HG02852 (cell line): Measurements from ENCODE around the gene KDSR.
A peak's percentile ranks its signal among the peaks of the same experiment; 100 is the strongest.

Source experiments
- ATAC-seq: cut with Tn5 transposase; IDR thresholded peaks from one replicate; pipeline ENCODE4 v1.9.1; 2021; ENCODE audit warnings: mild to moderate bottlenecking, moderate library complexity; ENCODE audit not compliant: unreplicated experiment

The KDSR gene

DNA sequence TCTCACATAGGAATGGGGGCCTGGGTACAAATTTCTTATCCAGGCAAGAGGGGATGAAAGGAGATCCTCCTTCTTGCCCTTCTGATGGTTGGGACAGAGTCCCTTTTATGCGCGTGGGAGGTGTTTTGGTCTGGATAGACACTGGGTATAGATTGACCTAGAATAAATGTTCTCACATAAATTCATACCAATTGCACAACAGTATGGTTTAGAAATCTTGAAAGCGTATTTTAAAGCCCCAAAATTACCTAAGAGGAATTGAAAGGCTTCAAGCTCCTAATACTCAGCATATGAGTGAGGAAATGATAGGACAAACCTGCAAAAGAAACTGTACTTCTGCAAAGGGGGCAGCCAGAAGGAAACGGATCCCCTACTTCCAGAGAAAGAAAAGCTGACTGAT is 44.8 kb downstream of the KDSR start:
- no peak for ATAC-seq

DNA sequence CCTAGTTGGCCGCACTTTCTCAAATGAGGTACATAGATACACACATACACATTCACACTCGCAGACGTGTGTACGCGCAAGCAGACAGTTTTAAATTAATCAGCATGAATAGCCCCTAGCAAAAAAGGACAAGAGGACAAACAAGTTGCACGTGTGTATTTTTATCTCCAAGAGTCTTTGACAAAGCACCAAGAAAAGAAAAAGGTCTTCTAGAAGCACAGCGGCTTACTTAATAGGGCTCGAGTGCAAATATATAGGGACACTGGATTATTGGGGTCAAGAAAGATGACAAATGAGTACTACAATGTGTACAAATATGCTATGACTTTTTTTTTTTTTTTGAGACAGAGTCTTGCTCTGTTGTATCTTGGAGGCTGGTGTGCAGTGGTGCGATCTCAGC is 45.7 kb downstream of the KDSR start:
- no peak for ATAC-seq

DNA sequence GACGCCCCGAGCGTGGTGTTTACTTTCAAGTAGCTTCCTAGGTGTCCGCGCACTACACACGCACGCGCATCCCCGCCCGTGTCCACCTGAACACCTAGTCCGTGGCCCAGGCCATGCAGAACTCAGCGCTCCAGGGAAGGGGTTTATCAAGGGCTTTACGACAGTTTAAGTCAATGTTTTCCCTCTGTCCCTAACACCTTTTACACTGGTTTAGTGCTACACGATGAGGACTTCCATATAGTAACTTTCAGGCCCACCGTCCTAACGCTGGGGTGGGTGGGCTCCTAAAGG is 46.1 kb downstream of the KDSR start:
- ATAC-seq = no peak

DNA sequence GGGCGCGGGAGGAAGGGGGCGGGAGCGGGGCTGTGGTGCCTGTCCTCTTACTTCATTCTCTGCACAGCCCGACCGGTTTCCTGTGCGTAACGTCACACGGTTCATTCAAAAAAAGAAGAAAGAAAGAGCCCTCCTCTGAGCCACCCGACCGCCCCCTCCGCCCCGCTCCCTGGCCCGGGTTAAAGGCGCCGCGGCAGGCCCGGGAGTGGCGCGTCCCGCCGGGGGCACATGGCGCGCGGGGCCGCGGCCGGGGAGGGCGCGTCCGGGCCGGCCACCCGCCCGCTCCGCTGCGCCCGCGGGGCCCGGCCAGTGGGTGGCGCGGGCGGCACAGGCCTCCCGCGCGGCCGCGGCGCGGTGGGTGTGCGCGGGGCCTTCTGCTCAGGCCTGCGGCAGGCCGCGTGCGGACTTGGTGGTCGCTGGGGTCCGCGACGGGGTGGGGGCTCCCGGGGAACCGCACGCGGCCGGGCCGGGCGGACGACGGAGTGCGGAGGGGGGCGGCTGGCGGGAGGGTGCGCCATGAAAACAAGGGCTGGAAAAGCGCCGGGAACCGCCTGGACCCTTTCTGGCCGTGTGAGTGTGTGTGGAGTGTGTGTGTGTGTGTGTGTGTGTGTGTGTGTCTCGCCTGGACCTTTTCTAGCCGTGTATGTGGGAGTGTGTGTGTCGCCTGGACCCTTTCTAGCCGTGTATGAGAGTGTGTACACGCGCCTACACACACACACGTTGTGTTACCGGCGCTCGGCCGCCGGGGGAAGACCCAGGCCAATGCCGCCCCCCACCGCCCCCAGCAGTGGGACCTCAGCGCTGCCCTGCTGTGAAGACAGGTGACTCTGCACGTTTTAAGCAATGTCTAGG is 46.7 kb downstream of the KDSR start:
- ATAC-seq = peak; percentile 64

DNA sequence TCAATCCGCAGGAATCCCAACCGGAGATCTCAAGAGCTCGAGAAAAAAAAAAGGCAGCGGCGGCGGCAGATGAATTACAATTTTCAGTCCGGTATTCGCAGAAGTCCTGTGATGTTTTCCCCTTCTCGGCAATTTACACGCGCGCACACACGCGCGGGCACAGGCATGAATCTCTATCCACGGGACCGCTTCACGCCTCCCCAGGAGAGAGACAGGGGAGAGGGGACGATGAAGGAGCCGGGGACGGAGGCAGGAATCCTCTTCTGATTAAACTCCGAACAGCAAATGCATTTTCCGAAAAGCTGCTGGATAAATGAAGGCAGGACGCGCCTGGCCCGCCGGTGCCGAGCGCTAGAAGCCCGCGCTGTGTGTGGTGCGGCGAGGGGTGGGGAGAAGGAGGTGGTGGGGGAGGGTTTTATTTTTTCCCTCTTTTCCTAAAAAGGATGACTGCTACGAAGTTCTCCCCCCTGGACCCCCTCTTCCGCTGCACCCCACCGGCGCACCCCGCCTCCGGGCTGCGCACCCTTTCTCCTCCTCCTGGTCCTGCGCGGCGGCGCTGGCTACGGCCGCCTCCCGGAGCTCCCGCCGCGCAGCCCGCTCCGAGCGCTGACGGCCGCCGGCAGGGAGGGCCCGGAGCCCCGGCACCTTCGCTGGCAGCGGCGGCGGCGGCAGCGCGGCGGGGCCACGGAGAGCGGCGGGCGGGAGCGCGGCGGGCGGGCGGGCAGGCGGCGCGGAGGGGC is 47.5 kb downstream of the KDSR start, which contains the start of gene BCL2:
BCL2 (minus strand) TSS at position 387 of the 740 bp plus-strand sequence.
- peak; percentile 11 for ATAC-seq

DNA sequence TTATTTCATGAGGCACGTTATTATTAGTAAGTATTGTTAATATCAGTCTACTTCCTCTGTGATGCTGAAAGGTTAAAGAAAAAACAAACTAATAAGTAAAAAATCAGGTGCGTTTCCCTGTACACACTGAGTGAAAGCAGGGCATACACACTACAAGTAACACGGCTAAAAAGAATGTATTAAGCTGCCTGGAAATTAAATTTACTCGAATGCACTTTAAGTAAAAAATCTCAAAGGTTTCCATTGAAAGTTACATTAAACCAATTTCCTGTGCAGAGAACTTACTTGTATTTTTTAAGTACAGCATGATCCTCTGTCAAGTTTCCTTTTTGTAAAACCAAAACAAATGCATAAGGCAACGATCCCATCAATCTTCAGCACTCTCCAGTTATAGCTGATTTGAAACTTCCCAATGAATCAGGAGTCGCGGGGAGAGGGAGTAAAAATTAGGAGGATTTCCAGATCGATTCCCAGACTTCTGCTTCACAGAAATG is 48.1 kb downstream of the KDSR start:
- ATAC-seq = no peak

DNA sequence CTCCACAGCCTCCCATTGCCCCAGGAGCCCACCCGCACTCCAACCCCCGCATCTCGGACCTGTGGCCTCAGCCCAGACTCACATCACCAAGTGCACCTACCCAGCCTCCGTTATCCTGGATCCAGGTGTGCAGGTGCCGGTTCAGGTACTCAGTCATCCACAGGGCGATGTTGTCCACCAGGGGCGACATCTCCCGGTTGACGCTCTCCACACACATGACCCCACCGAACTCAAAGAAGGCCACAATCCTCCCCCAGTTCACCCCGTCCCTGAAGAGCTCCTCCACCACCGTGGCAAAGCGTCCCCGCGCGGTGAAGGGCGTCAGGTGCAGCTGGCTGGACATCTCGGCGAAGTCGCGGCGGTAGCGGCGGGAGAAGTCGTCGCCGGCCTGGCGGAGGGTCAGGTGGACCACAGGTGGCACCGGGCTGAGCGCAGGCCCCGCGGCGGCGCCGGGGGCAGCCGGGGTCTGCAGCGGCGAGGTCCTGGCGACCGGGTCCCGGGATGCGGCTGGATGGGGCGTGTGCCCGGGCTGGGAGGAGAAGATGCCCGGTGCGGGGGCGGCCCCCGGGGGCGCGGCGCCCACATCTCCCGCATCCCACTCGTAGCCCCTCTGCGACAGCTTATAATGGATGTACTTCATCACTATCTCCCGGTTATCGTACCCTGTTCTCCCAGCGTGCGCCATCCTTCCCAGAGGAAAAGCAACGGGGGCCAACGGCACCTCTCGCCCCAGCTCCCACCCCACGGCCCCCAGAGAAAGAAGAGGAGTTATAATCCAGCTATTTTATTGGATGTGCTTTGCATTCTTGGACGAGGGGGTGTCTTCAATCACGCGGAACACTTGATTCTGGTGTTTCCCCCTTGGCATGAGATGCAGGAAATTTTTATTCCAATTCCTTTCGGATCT is 48.8 kb downstream of the KDSR start:
- peak; percentile 39 for ATAC-seq

DNA sequence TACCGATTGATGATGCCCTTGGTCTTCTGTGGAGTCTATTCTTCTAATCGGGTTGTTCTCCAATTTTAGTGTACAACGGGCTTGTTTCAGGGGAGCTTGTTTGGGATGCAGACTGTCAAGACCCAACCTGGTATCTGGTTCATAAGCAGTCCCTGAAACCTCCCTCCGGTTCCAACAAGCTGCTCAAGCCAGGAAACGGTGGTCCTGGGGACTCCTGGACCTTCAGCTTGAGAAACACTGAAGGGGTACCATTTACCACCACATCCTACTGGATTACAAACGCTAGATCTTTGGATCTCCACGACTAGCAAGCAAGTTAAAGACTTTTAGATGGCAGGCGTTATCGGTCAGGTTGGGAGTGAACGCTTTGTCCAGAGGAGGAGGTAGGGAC is 49.5 kb downstream of the KDSR start:
- ATAC-seq = no peak

DNA sequence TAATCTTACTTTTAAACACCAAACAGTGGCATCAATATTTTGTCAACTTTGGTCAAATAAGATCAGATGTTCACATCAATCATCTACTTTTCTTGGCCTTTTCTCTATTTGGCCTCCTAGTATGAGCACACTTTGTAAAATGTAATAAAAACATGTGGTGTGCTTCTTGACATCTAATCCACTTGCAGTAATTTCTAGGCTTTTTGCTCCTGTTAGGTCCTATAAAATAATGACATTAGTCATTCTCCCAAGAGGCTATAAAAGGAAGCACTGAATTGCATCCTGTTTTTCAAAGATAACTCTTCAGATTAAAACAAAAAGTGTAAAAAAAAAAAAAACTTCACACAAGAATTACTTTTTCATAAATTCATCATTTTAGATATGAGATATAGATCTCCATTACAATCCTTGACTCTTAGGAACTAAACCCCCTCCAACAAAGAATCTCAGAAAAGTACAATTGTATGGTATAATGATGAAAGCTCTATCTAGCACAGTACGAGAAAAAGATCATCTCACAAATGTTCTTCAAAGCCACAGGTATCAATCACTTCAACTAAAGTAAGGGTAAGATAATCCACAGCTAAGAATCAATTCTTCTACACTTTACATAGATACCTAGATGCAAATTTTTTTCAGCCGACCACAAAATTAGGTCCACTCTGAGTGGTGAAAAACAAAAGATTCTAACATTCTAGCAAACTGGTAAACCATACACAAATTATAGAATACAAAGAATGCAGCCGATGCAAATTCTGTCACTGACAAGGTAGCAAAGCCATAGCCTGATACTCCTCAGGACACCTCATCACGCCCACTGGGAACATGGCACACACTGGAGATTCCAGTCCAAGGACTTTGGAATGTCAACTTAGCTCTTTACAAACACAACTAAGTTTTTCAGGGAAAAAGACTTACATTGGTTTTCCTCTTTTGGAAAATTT is 50.1 kb downstream of the KDSR start:
- ATAC-seq = peak; percentile 18

DNA sequence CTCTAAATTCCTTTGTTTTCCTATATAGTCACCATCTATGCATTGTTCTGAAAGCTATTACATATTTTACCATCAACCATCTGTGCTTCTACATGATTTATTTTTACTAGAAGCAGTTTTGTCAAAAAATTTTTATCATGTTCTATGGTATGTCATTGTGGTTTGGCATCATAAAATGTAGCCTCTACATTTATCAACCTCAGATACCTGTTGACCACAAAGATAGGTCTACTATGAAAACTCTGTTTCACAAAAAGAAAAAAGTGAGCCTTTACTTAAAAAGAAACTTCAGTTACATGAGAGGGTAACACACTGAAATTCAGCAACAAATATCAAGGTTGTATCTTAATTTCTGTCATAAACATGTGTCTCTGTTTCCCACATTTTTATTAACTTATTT is 51.1 kb downstream of the KDSR start:
- ATAC-seq = no peak

DNA sequence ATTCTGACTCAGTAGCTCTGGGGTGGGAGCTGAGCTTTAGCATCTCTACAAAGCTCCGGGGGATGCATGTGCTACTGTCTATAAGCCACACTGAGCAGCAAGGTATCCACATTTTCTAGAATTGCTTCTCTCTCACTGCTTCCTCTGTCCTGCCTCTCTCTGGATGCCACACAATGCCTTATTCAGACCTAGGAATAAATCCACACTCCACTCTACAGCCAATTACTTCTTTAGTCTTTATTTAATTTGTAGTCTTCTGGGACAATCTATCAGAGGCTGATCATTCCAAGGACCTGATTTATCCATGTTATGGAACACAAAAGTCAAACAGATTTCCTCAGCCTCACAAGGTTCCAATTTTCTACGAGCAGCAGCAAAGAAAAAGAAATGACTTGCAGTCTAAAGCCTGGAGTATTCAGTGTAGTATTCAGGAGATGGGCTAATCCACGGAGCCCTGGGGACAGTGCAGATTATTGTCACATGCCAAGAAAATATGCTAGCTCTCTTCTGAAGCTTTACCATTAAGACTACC is 51.8 kb downstream of the KDSR start:
- ATAC-seq = no peak

DNA sequence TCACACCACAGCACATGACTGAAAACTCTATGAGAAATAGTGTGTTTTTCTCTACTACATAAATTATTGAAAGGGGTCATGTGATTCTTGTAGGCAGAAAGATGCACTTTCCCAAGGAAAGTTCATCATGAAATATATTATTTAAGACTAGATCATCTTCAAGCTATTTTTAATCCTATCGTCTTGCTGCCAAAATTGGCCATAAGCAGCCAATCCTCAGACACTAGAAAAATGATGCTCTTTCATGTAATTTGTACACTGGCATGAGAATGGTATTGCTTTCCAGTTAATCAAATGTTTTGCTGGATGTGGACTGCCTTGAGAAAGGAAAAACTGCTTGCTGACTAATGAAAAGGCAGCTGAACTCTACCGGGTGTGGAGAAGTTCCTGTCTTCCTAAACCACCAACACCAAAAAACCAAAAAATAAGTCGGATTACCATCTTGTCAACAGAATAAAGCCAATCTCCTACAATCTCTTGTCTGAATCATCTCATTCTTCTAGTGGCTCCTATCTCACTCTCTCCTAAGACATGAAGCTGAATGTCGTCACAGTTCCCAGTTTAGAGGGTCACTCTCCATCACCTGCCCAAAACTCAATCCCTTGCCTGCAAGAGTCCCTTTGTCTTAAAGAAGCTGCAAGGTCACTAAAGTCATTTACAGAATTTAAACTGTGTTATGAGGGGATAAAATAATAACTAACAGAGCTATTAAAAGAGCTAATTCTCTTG is 52.8 kb downstream of the KDSR start:
- no peak for ATAC-seq

DNA sequence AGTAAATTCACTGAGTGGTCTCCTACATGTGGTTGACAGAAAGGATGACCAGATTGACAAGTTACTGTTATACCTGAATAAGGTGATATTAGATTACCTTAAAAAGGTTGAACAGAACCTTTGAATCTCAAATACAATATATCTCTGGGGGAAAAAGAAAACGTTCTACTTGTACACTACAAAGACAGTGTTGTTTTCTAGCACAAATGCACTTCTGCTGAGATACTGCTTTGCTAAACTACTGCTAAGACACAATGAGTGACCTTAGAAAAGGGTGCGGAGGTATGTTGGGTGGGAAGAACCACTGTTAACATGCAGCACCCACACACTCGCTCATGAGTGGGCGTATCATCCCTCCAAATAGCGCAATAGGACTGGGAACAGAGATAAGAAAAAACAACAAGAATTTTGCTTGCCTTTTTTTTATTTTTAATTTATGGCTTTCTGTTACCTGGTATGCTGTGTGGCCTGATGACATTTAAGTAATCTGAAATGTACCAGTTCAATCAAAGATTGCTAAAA is 53.5 kb downstream of the KDSR start:
- ATAC-seq = no peak

DNA sequence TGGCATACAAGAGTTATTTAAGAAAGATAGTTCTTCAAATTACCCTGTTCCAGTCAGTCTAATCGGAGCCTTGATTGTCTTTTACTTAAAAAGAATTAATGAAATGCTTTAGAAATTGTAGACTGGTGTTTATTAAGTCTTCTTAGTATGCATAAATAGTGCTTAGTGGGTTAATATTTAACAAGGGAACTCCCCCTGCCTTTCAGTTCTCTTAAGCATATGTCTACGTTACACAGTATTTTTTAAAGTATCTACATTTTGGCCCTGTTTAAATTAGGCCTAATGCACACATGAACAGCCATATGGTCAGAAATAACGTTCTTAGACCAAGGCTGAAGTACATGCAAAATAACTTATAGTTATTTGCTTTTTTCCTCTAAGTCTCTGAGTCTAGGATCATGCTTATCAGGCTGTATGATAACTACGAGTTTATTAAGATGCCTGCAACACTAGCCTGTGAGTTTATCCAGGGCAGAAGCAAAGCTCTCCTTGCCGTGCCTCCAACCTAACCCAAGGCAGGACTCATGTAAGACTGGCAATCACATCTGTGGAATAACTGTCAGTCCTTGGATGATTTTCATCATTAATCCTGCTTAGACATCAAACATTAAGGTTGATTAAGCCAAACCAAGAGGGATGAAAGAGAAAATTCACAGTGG is 54.1 kb downstream of the KDSR start:
- ATAC-seq = peak; percentile 27

DNA sequence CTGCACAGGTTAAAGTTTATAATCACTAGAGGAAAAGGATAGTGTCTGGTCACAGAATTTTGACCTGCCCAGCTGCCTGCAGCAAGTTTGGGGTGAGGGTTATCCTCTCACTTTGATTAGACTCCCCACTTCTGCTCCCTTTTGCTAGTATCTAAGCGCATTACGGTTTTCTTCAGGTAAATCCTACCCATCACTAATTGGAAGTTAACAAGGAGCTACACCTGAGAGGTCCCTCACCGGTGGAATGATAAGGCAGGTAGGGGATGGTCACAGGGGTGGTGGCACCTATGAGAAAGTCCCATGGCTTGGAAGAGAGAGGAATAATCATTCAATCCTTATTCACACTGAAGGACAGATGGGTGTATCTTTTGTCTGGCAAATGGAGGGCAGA is 55.0 kb downstream of the KDSR start:
- ATAC-seq = no peak

DNA sequence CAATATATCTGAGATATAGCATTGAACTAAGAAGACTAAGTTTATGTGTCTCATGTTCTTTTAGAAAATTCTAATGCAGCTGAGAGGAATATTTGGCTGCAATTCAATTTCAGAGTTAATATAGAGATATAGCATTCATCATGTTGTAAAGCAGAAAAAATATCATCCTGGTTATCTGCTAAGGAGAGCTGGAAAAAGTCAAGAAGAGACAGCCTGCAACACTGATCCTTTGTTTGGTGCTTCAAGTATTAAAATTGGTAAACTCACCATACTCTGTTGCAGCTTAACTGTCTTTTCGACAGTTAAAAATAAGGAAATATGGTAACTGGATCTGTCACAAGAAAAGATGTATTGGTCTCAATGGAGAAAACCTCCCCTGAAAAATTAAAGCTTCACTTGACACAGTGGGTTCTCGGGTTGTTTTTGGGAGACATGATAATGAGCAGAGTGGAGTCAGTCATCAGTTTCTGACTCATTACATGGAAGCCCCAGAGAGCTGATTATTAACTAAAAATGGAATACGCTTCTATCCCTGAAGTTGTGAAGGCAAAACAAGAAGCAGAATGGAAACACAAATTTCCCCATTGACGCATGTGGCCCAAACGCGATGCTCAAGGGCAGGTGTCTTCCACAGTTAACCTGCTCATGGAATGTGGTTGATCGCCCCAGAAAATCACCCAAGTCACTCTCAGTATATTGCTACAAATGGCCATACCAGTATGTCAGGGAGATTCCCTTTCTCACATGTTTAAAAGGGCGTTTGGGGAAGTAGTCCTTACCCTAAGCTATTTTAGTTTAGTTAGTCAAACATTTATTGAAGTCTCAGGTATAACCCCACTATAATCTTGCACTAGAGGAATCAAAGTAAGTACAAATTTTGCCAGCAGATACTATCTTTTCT is 55.6 kb downstream of the KDSR start:
- ATAC-seq = peak; percentile 66

DNA sequence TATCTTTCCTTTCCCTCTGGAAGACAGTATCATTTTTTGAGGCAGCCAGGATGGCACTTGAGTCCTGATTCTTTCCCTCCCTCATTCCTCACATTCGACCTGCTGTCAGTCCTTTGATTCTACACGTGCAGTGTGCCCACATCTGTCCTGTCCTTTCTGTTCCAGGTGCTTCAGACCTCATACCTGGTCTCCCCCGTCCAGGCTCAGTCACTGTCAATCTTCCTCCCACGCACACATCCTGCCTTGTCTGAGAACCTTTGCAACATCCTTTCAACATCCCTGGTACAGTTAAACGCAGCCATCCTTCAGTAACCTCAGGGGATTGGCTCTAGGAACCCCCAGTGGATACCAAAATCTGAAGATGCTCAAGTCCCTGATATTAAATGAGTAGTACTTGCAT is 57.6 kb downstream of the KDSR start:
- no peak for ATAC-seq
